Activated CD4-positive, alpha-beta T cell treated with anti-CD3 and anti-CD28 coated beads, Interleukin-2, amount 10 ng/mL, durations not matched to agents 7 days and 5 days (primary cell): ENCODE measurements around the gene FSTL4. TPM values are rescaled to one million over a fixed set of nuclear protein-coding genes. Genes with fewer than 3 reads are reported as not detected.

Experiments
- CTCF ChIA-PET: fragments of 350-600 bp; sonication (Branson Sonifier 250); formaldehyde crosslinking; loops from one replicate; lab custom pipeline; 2021; ENCODE audit warnings: antibody characterized with exemption; lab: Charles Lee
- POLR2A ChIA-PET: fragments of 350-600 bp; sonication (Branson Sonifier 250); formaldehyde crosslinking; loops from one replicate; lab custom pipeline; 2021; ENCODE audit warnings: antibody characterized with exemption; lab: Charles Lee
- DNase-seq: peaks from one replicate; pipeline ENCODE4 v3.0.0-alpha.2; 2020
- H3K27ac Mint-ChIP-seq: one replicate; pipeline ENCODE4 v1.8.0; 2021; ENCODE audit warnings: mild to moderate bottlenecking, moderate library complexity, mixed read lengths
- H3K27me3 Mint-ChIP-seq: one replicate; pipeline ENCODE4 v1.8.0; 2021; ENCODE audit warnings: mixed read lengths
- H3K36me3 Mint-ChIP-seq: one replicate; pipeline ENCODE4 v1.8.0; 2021; ENCODE audit warnings: low read depth, mixed read lengths
- H3K4me1 Mint-ChIP-seq: one replicate; pipeline ENCODE4 v1.8.0; 2021; ENCODE audit warnings: mixed read lengths
- H3K4me3 Mint-ChIP-seq: one replicate; pipeline ENCODE4 v1.8.0; 2021; ENCODE audit warnings: mild to moderate bottlenecking, moderate library complexity, mixed read lengths
- H3K9me3 Mint-ChIP-seq: one replicate; pipeline ENCODE4 v1.8.0; 2021; ENCODE audit warnings: mixed read lengths
- total RNA-seq, 2 experiments: library from RNA; stranded (reverse); gene quantifications; one replicate each; pipeline ENCODE4 v1.2.3, GENCODE V29; 2021

Gene FSTL4
- total RNA-seq, 2 experiments from 2014 or later, result not detected

GRCh38 chr5:133420440-133421301, 191.7 kb downstream of the FSTL4 start:
- ChIA-PET POLR2A (no interaction called here), CTCF (interaction anchor here (1.1 to 1.6 kb wide), 2 partner anchors 9 to 20 kb away, joined by 3 to 4 read pairs; no protein-coding TSS in a partner anchor)

GRCh38 chr5:133415906-133416305, 196.4 kb downstream of the FSTL4 start:
- H3K27me3 Mint-ChIP-seq, result peaks cover 39% of the 10 kb centered on the region
- no peak overlapping the region for H3K4me3 Mint-ChIP-seq
- H3K27ac Mint-ChIP-seq, result no peak overlapping the region
- ChIA-PET POLR2A (no interaction called here), CTCF (interaction anchor here (0.7 kb wide), 1 partner anchor 123 kb away, joined by 3 read pairs; no protein-coding TSS in a partner anchor)
- no peaks in the 10 kb centered on the region for H3K4me1 Mint-ChIP-seq
- no peaks in the 10 kb centered on the region for H3K9me3 Mint-ChIP-seq
- no peak for DNase-seq
- no peaks in the 10 kb centered on the region for H3K36me3 Mint-ChIP-seq

More at GRCh38 chr5:133420440-133421301, 191.7 kb downstream of the FSTL4 start:
- no peaks in the 10 kb centered on the region for H3K36me3 Mint-ChIP-seq
- peaks cover 18% of the 10 kb centered on the region for H3K27me3 Mint-ChIP-seq
- no peaks in the 10 kb centered on the region for H3K9me3 Mint-ChIP-seq
- H3K4me1 Mint-ChIP-seq, result peaks cover 9% of the 10 kb centered on the region
- H3K4me3 Mint-ChIP-seq, result no peak overlapping the region
- no peak overlapping the region for H3K27ac Mint-ChIP-seq
- DNase-seq, result no peak

GRCh38 chr5:133415506-133415905, 196.8 kb downstream of the FSTL4 start:
- Mint-ChIP-seq H3K4me1 (no peaks in the 10 kb centered on the region), H3K27me3 (peaks cover 39% of the 10 kb centered on the region)

GRCh38 chr5:133412661-133413060, 199.7 kb downstream of the FSTL4 start:
- H3K4me3 Mint-ChIP-seq, result no peak overlapping the region
- CTCF ChIA-PET, result no interaction called here
- no peaks in the 10 kb centered on the region for H3K36me3 Mint-ChIP-seq
- H3K27me3 Mint-ChIP-seq, result peaks cover 40% of the 10 kb centered on the region
- H3K4me1 Mint-ChIP-seq, result no peaks in the 10 kb centered on the region
- no peaks in the 10 kb centered on the region for H3K9me3 Mint-ChIP-seq
- no peak for DNase-seq
- POLR2A ChIA-PET, result no interaction called here
- no peak overlapping the region for H3K27ac Mint-ChIP-seq

More at GRCh38 chr5:133415506-133415905, 196.8 kb downstream of the FSTL4 start:
- DNase-seq, result no peak
- Mint-ChIP-seq H3K27ac (no peak overlapping the region), H3K4me3 (no peak overlapping the region), H3K9me3 (no peaks in the 10 kb centered on the region), H3K36me3 (no peaks in the 10 kb centered on the region)
- ChIA-PET POLR2A (no interaction called here), CTCF (interaction anchor here (0.7 kb wide), 1 partner anchor 122 kb away, joined by 3 read pairs; no protein-coding TSS in a partner anchor)

- ChIA-PET CTCF (no interaction called here), POLR2A (no interaction called here)
- no peaks in the 10 kb centered on the region for H3K4me1 Mint-ChIP-seq
- no peak overlapping the region for H3K4me3 Mint-ChIP-seq
- DNase-seq, result no peak
- H3K27ac Mint-ChIP-seq, result no peak overlapping the region
- no peaks in the 10 kb centered on the region for H3K9me3 Mint-ChIP-seq
- H3K36me3 Mint-ChIP-seq, result no peaks in the 10 kb centered on the region
- peaks cover 26% of the 10 kb centered on the region for H3K27me3 Mint-ChIP-seq
These were observed 202.0 kb downstream of the FSTL4 start for GRCh38 chr5:133410335-133410828.

- Mint-ChIP-seq H3K27ac (no peak overlapping the region), H3K36me3 (no peaks in the 10 kb centered on the region), H3K27me3 (peaks cover 23% of the 10 kb centered on the region), H3K4me3 (no peak overlapping the region), H3K9me3 (no peaks in the 10 kb centered on the region), H3K4me1 (no peaks in the 10 kb centered on the region)
- CTCF ChIA-PET, result interaction anchor here (0.6 to 1.3 kb wide), 2 partner anchors 14 to 304 kb away, joined by 3 to 6 read pairs; no protein-coding TSS in a partner anchor
- DNase-seq, result no peak
- POLR2A ChIA-PET, result no interaction called here
These were observed 203.1 kb downstream of the FSTL4 start for GRCh38 chr5:133409210-133409674.

- no peaks in the 10 kb centered on the region for H3K36me3 Mint-ChIP-seq
- CTCF ChIA-PET, result interaction anchor here (1.3 to 1.9 kb wide), 3 partner anchors 15 to 51 kb away, joined by 3 to 6 read pairs (median 6); no protein-coding TSS in a partner anchor
- POLR2A ChIA-PET, result no interaction called here
- no peaks in the 10 kb centered on the region for H3K9me3 Mint-ChIP-seq
- no peak overlapping the region for H3K4me3 Mint-ChIP-seq
- H3K4me1 Mint-ChIP-seq, result no peaks in the 10 kb centered on the region
- DNase-seq, result no peak
- no peak overlapping the region for H3K27ac Mint-ChIP-seq
- peaks cover 20% of the 10 kb centered on the region for H3K27me3 Mint-ChIP-seq
These were observed 204.0 kb downstream of the FSTL4 start for GRCh38 chr5:133408322-133408721.

- Mint-ChIP-seq H3K36me3 (no peaks in the 10 kb centered on the region), H3K27me3 (peaks cover 11% of the 10 kb centered on the region), H3K9me3 (no peaks in the 10 kb centered on the region), H3K4me3 (no peak overlapping the region), H3K27ac (no peak overlapping the region), H3K4me1 (no peaks in the 10 kb centered on the region)
- CTCF ChIA-PET, result interaction anchor here (0.8 to 1.9 kb wide), 3 partner anchors 15 to 318 kb away, joined by 3 to 6 read pairs (median 3); no protein-coding TSS in a partner anchor
- POLR2A ChIA-PET, result no interaction called here
- no peak for DNase-seq
These were observed 205.2 kb downstream of the FSTL4 start for GRCh38 chr5:133406977-133407632.

- ChIA-PET POLR2A (no interaction called here), CTCF (interaction anchor here (0.8 to 1.9 kb wide), 2 partner anchors 14 to 318 kb away, joined by 3 to 6 read pairs; no protein-coding TSS in a partner anchor)
- H3K27me3 Mint-ChIP-seq, result peaks cover 8% of the 10 kb centered on the region
- no peak for DNase-seq
- H3K9me3 Mint-ChIP-seq, result no peaks in the 10 kb centered on the region
- H3K27ac Mint-ChIP-seq, result no peak overlapping the region
- H3K4me3 Mint-ChIP-seq, result no peak overlapping the region
- H3K36me3 Mint-ChIP-seq, result no peaks in the 10 kb centered on the region
- H3K4me1 Mint-ChIP-seq, result no peaks in the 10 kb centered on the region
These were observed 205.9 kb downstream of the FSTL4 start for GRCh38 chr5:133406208-133406976.

- Mint-ChIP-seq H3K27ac (no peak overlapping the region), H3K36me3 (no peaks in the 10 kb centered on the region), H3K4me3 (no peak overlapping the region), H3K27me3 (peaks cover 5% of the 10 kb centered on the region), H3K4me1 (no peaks in the 10 kb centered on the region), H3K9me3 (no peaks in the 10 kb centered on the region)
- CTCF ChIA-PET, result interaction anchor here (1.4 kb wide), 1 partner anchor 12 kb away, joined by 5 read pairs; no protein-coding TSS in a partner anchor
- no peak for DNase-seq
- POLR2A ChIA-PET, result no interaction called here
These were observed 206.9 kb downstream of the FSTL4 start for GRCh38 chr5:133405275-133406034.

- Mint-ChIP-seq H3K27ac (no peak overlapping the region), H3K9me3 (no peaks in the 10 kb centered on the region), H3K36me3 (no peaks in the 10 kb centered on the region), H3K4me3 (no peak overlapping the region), H3K27me3 (no peaks in the 10 kb centered on the region), H3K4me1 (no peaks in the 10 kb centered on the region)
- DNase-seq, result no peak
- POLR2A ChIA-PET, result no interaction called here
- CTCF ChIA-PET, result interaction anchor here (1.4 kb wide), 1 partner anchor 11 kb away, joined by 5 read pairs; no protein-coding TSS in a partner anchor
These were observed 207.6 kb downstream of the FSTL4 start for GRCh38 chr5:133404724-133405123.
